GM18868 (cell line): ENCODE measurements around the gene SLC38A2.
"Not testable (repeated sequence)": the region's sequence is repeated elsewhere in the genome, so short reads cannot be mapped to it uniquely, and the experiment has no call there.

Experiments used
- ATAC-seq: cut with Tn5 transposase; IDR thresholded peaks from one replicate; pipeline ENCODE4 v1.9.1; 2021; ENCODE audit warnings: mild to moderate bottlenecking, moderate library complexity; ENCODE audit not compliant: unreplicated experiment

The SLC38A2 gene

GRCh38 chr12:46372544-46373300 is at the start of gene SLC38A2:
Gene SLC38A2, minus strand, starts transcription at chr12:46372773. Its CDS starts 1,480 bp downstream, at chr12:46371293.
- ATAC-seq: peak; percentile 87

DNA sequence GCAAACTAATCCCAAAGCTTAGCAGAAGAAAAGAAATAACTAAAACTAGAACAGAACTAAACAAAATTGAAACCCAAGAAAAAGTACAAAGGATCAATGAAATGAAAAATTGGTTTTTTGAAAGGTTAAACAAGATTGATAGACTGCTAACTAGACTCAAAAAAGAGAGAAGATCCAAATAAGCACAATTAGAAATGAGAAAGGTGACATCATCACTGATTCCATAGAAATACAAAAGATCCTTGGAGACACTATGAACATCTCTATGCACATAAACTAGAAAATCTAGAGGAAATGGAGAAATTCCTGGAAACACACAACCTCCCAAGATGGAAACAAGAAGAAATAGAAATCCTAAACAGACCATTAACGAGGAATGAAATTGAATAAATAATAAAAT is 47.1 kb upstream of the SLC38A2 start:
- no peak for ATAC-seq

DNA sequence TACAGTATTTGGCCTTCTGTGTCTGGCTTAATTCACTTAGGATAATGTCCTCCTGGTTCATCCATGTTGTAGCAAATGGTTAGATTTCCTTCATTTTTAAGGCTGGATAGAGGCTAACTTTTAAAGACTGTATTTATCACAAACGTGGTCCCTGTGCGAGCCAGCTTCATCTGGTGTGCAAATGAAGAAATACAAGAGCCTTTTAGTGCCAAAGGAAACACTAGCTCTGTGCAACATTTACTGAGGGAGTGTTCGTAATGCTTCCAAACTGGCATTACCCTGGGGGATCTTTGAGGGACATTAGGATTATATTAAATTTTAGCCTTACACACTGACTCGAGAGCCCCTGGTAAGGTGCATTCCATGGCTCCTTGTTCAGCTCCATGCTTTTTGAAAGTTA is 43.0 kb upstream of the SLC38A2 start:
- no peak for ATAC-seq

GRCh38 chr12:46414591-46415268 is 42.2 kb upstream of the SLC38A2 start:
- no peak for ATAC-seq

- no peak for ATAC-seq
Measured at GRCh38 chr12:46413368-46413767, 40.8 kb upstream of the SLC38A2 start.

DNA sequence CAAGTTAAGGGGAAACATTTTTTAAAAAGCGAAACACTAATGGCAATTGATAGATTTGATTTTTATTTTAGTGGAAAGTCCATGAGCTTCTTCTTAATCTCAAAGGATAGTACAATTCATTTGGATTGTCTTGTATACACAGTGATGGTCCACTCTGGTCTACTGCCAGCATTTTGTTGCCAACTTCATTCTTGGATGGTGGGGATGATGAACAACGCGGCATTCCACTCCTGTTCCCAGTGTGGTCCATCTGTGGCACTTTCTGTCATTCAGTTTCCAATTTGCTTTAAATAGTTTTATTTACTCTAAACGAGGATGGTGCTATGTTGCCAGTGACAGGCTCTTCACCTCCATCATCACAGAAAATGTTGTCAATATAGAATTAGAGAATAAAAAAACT is 40.3 kb upstream of the SLC38A2 start:
- ATAC-seq: no peak

- ATAC-seq: no peak
Measured at GRCh38 chr12:46410495-46410894, 37.9 kb upstream of the SLC38A2 start.

DNA sequence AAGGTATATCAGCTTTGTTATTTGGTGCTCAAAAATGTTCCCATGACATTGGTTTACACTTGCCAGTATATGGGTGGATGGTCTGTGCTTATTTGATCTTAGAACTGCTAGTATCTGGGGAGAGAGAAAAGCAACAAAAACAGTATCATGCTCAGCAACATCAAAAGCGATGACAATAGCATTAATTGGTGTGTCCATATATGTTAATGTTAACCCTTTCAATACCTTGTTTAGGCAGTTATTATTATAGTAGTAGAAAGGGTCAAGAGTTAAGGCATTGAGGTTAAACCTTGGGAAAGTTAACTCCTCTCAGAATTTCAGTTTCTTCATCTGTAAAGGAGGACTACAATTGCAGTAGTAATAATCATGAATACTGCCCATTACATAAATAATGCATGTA is 37.4 kb upstream of the SLC38A2 start:
- ATAC-seq: no peak

DNA sequence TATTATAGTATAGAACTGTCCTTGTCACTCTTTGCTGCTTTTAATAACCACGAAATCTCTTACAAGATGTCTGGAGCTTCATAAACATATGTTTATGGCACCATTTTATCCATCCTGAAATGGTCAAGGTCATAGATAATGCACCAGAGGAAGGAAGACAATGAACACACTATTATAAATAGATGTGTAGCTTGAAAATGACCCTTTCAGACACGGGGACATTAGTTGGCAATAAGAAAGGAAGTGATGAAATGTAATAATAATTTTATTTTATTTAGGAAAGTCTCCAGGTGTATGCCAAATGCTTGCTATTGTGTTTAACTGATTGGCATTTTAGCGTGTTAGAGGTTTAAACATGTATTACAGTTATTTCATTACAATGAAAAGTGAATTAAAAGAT is 36.8 kb upstream of the SLC38A2 start:
- ATAC-seq: no peak

DNA sequence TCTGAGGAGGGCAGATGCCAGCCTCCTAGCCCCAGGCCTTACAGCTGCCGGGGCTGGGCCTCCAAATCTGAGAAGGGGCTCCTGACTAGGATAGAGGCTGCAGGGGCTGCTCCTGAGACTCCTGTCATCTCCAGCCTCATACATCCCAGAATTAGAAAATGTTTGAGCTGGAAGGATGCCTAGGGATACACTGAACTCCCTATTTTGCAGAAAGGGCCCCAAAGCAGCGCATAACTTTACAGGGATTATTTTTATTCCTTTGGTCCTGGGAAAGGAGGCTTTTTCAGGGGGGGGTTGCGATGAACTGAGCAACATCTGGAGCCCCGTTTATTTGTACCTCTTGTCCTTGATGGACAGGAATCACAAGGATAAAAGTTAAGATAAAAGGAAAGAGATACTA is 35.9 kb upstream of the SLC38A2 start:
- ATAC-seq: no peak

DNA sequence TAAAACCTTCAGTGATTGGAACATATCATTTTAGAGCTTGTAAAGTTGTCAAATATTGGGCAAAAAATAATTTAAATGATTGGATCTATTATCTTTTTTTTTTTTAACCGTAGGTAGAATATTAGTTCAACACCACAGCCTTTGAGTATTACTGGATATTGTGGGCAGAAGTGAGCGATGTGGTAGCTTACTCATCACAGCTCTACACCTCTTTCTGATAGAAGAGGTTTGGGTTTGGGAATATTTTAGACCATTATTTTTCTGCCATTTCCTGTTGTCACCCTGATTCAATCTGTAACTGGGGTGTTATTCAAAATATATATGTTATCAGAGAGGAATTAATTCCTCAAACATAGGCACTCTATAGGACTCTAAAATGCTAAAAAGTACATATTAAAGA is 34.8 kb upstream of the SLC38A2 start:
- no peak for ATAC-seq

GRCh38 chr12:46406352-46407027 is 33.9 kb upstream of the SLC38A2 start:
- ATAC-seq: no peak

DNA sequence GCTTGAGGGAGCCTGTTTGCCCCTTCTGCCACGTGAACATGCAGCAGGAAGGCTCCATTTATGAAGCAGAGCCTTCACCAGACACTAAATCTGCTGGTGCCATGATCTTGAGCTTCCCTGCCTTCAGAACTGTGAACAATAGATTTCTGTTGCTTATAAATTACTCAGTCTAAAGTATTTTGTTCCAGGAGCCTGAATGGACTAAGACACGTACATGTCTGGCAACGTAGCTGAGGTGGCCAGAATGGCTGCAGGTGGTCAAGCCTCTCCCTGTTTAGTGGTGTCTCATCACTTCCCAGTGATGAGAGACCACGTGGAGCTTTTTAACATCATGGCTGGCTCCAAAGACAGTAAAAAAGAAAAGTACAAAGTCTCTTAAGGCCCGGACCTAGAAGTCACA is 32.2 kb upstream of the SLC38A2 start:
- no peak for ATAC-seq

DNA sequence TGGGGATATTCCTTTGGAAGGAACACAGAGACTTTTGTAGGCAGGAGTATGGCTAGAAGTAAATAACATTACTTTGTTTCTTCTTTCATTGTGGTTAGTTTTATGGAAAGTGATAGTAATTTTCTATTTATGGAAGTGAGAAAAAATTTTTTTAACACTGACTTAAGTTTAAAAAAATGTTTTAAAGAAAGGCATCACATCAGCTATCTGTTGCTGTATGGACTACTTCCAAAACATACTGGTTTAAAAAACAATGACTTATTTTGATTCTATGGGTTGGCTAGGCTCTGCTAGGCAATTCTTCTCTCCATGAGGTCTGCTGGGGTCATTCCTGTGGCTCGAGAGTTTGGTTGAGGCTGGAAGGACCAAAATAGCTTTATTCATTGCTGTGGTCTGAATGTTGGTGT is 31.7 kb upstream of the SLC38A2 start:
- no peak for ATAC-seq

GRCh38 chr12:46403719-46404070 is 31.1 kb upstream of the SLC38A2 start:
- ATAC-seq: no peak

GRCh38 chr12:46402941-46403718 is 30.6 kb upstream of the SLC38A2 start:
- no peak for ATAC-seq

DNA sequence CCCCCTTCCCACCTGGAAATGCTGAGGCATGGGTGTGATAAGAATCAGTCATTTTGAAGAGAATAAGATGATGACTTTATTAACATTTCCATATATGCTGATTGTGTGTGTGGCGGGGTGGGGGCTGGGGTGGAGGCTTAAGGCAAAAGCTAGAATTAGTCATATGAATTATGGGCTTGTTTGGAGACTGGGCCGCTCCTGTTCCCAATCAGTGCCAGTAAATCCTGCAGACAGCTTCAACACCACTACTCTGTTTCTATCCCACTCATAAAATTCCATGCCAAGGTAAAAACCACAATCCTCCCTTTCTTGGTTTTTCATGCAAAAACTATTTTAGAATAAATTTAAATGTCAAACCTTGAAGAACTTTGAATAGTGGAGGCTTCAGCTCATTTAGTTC is 29.9 kb upstream of the SLC38A2 start:
- ATAC-seq: no peak

DNA sequence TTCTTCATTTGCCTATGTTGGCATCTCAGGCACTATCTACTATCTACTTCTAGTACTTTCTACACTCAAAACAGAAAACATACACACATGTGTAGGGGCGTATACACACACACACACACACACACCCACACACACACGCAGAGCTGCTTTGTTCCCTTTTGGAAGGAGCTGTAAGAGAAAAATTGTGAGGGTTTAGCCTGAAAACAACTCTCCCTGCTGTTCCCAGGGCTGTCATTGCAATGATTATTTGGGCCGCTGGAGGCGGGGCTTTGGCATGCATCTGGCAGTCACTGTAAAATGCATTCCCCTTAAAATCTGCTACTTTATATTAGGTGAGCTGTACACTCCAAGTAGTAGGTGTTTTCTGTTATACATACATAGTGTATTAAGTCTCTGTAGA is 29.1 kb upstream of the SLC38A2 start:
- ATAC-seq: no peak

DNA sequence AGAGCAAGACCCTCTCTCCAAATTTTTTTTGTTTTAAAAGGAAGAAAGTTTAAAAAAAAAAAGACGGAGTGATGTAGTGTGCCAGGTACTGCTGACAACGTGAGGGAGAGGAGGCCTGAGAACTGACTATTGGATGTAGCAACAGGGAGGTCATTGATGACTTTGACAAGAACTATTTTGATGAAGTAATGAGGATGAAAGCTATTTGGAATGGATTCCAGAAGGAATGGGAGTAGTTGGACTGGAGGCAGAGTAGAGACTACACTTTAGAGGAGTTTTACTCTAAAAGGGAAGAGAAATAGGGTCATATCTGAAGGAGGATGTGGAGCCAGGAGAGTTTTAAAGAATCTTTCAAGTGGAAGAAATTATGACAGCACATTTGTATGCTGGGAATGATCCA is 27.8 kb upstream of the SLC38A2 start:
- no peak for ATAC-seq

GRCh38 chr12:46399461-46400248 is 27.1 kb upstream of the SLC38A2 start:
- not testable (repeated sequence) for ATAC-seq

DNA sequence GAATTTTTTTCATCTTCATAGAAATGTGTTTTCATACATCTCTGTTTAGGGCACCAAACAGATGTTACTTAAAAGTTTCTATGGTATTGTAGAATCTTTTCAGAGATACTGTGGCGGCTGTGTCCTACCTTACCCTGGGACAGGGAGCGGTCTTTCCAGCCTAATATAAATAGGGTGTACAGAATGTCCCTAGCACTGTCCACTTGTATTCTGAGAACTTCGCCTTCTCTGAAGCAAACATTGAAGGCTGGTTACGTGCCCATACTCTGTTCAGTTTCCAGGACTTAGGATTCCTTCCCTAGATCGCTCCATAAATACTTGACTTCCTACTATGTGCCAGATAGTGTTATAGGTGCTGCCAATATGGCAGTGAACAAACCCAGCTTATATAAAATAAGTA is 24.3 kb upstream of the SLC38A2 start:
- ATAC-seq: no peak
